H1 (cell line): ENCODE measurements around the gene HTRA1. TPM values are rescaled to one million over a fixed set of nuclear protein-coding genes. Genes with fewer than 3 reads are reported as not detected.

ENCODE experiments used
- CTCF ChIA-PET: fragments of 300-600 bp; sonication (Branson Sonifier 250); formaldehyde crosslinking; loops from one replicate; lab custom pipeline; 2021; ENCODE audit not compliant: partially characterized antibody; lab: Charles Lee
- POLR2A ChIA-PET: fragments of 300-600 bp; sonication (Branson Sonifier 250); formaldehyde crosslinking; loops from one replicate; lab custom pipeline; 2021; ENCODE audit warnings: inconsistent platforms; ENCODE audit not compliant: partially characterized antibody; lab: Charles Lee
- DNase-seq, 2 experiments: peaks; one replicate each; pipeline versions ENCODE4 v3.0.0 to v3.0.0-alpha.2; 2010 to 2022; ENCODE audit warnings: low spot score in 2 of 2, low read depth in 1 of 2, mixed read lengths in 1 of 2
- FAIRE-seq: peaks from 2 replicates; lab custom pipeline; 2011; peaks lifted over from hg19 to GRCh38; lab: Jason Lieb, UNC
- H2AFZ ChIP-seq: 2 replicates; pipeline ENCODE4 v1.8.1; 2012; ENCODE audit warnings: low read length, inconsistent platforms
- H2AK5ac ChIP-seq: 2 replicates; pipeline ENCODE4 v1.6.1; 2013; ENCODE audit warnings: low read depth, low read length
- H2BK120ac ChIP-seq: replicated peaks from 2 replicates; pipeline ENCODE3; 2013; ENCODE audit warnings: low read depth, low read length, inconsistent platforms
- H2BK12ac ChIP-seq: 2 replicates; pipeline ENCODE4 v1.6.1; 2013; ENCODE audit warnings: low read depth, low read length
- H2BK15ac ChIP-seq: 2 replicates; pipeline ENCODE4 v1.6.1; 2013; ENCODE audit warnings: low read length
- H2BK20ac ChIP-seq: 2 replicates; pipeline ENCODE4 v1.6.1; 2013; ENCODE audit warnings: low read length
- H2BK5ac ChIP-seq: 2 replicates; pipeline ENCODE4 v1.6.1; 2013; ENCODE audit warnings: low read depth, low read length
- H3K14ac ChIP-seq: 2 replicates; pipeline ENCODE4 v1.6.1; 2013; ENCODE audit warnings: inconsistent platforms; ENCODE audit not compliant: insufficient read length
- H3K18ac ChIP-seq: 2 replicates; pipeline ENCODE4 v1.6.1; 2013; ENCODE audit warnings: low read length; ENCODE audit errors: extremely low read depth
- H3K23ac ChIP-seq: 2 replicates; pipeline ENCODE4 v1.6.1; 2013; ENCODE audit warnings: inconsistent platforms; ENCODE audit not compliant: insufficient read length
- H3K23me2 ChIP-seq: 2 replicates; pipeline ENCODE4 v1.6.1; 2013; ENCODE audit warnings: low read depth, low read length
- H3K27ac ChIP-seq: 2 replicates; pipeline ENCODE4 v1.6.1; 2011; ENCODE audit warnings: low read depth, low read length, inconsistent platforms
- H3K27me3 ChIP-seq, 4 experiments: replicated peaks in 1 of 4; 1 replicate in 1 of 4; 2 replicates in 3 of 4; pipeline versions ENCODE4 v1.6.1 to v1.8.1; 2011 to 2013; ENCODE audit warnings: low read length in 3 of 4, mild to moderate bottlenecking in 3 of 4, inconsistent platforms in 2 of 4, mixed read lengths in 2 of 4, moderate library complexity in 1 of 4; ENCODE audit not compliant: control insufficient read depth in 3 of 4, insufficient read depth in 3 of 4; ENCODE audit errors: extremely low read depth in 1 of 4
- H3K36me3 ChIP-seq, 4 experiments: 2 replicates each; pipeline versions ENCODE4 v1.6.1 to v1.8.1; 2011 to 2013; ENCODE audit warnings: mild to moderate bottlenecking in 4 of 4, low read length in 3 of 4, moderate library complexity in 2 of 4, control low read depth in 1 of 4, inconsistent platforms in 1 of 4; ENCODE audit not compliant: insufficient read depth in 4 of 4, control insufficient read depth in 2 of 4
- H3K4ac ChIP-seq: replicated peaks from 2 replicates; pipeline ENCODE3; 2013; ENCODE audit warnings: low read length, low read depth, mixed read lengths, inconsistent platforms; ENCODE audit not compliant: insufficient read length
- H3K4me1 ChIP-seq, 4 experiments: replicated peaks in 1 of 4; 1 replicate in 1 of 4; 2 replicates in 3 of 4; pipeline versions ENCODE4 v1.6.1 to v1.8.1; 2011 to 2013; ENCODE audit warnings: low read length in 3 of 4, inconsistent platforms in 2 of 4, mixed read lengths in 1 of 4; ENCODE audit not compliant: insufficient read depth in 4 of 4, control insufficient read depth in 3 of 4
- H3K4me2 ChIP-seq, 2 experiments: 2 replicates each; pipeline versions ENCODE4 v1.6.1 to v1.8.1; 2011 to 2013; ENCODE audit warnings: low read depth in 2 of 2, low read length in 2 of 2, control low read depth in 1 of 2, inconsistent platforms in 1 of 2, mild to moderate bottlenecking in 1 of 2; ENCODE audit not compliant: insufficient read depth in 1 of 2
- H3K4me3 ChIP-seq, 4 experiments: fragments of 200-600, 300-600 bp in 1 of 4; sonication (generic), shearing (Covaris generic), sonication (Bioruptor Twin) in 1 of 4; 2 replicates each; pipeline versions ENCODE4 v1.5.1 to v1.8.1; 2011 to 2016; ENCODE audit warnings: low read length in 4 of 4, low read depth in 3 of 4, control low read depth in 2 of 4, inconsistent platforms in 2 of 4, mild to moderate bottlenecking in 2 of 4, mixed read lengths in 1 of 4, moderate library complexity in 1 of 4; ENCODE audit not compliant: insufficient read depth in 2 of 4; ENCODE audit errors: extremely low read depth in 1 of 4
- H3K56ac ChIP-seq: replicated peaks from 2 replicates; pipeline ENCODE3; 2013; ENCODE audit warnings: low read depth, mild to moderate bottlenecking, mixed read lengths, low read length, inconsistent platforms; ENCODE audit not compliant: insufficient read length
- H3K79me1 ChIP-seq: 2 replicates; pipeline ENCODE4 v1.6.1; 2013; ENCODE audit warnings: low read depth, low read length, control low read depth
- H3K79me2 ChIP-seq, 2 experiments: 2 replicates each; pipeline versions ENCODE4 v1.6.1 to v1.8.1; 2012 to 2013; ENCODE audit warnings: low read length in 2 of 2, mild to moderate bottlenecking in 2 of 2, inconsistent platforms in 1 of 2; ENCODE audit not compliant: insufficient read depth in 2 of 2, control insufficient read depth in 1 of 2
- H3K9ac ChIP-seq, 4 experiments: replicated peaks in 1 of 4; 1 replicate in 1 of 4; 2 replicates in 3 of 4; pipeline versions ENCODE4 v1.6.1 to v1.8.1; 2011 to 2013; ENCODE audit warnings: low read depth in 3 of 4, low read length in 3 of 4, control low read depth in 2 of 4, mild to moderate bottlenecking in 2 of 4, moderate library complexity in 2 of 4, inconsistent platforms in 1 of 4; ENCODE audit errors: extremely low read depth in 1 of 4
- H3K9me3 ChIP-seq, 2 experiments: 2 replicates each; pipeline versions ENCODE4 v1.6.1 to v1.8.1; 2012 to 2013; ENCODE audit warnings: mild to moderate bottlenecking in 2 of 2, moderate library complexity in 2 of 2, control low read depth in 1 of 2, inconsistent platforms in 1 of 2, low read depth in 1 of 2, low read length in 1 of 2, mixed read lengths in 1 of 2; ENCODE audit not compliant: insufficient read depth in 2 of 2
- H4K20me1 ChIP-seq, 2 experiments: replicated peaks in 1 of 2; 2 replicates each; pipeline versions ENCODE3 to v1.8.1; 2011 to 2013; ENCODE audit warnings: inconsistent platforms in 2 of 2, low read length in 2 of 2, mild to moderate bottlenecking in 1 of 2; ENCODE audit not compliant: insufficient read depth in 2 of 2, control insufficient read depth in 1 of 2
- H4K5ac ChIP-seq: 2 replicates; pipeline ENCODE4 v1.6.1; 2013; ENCODE audit warnings: low read length, low read depth, mixed read lengths, inconsistent platforms; ENCODE audit not compliant: insufficient read length
- H4K8ac ChIP-seq: 2 replicates; pipeline ENCODE4 v1.8.0; 2013; ENCODE audit warnings: mild to moderate bottlenecking, moderate library complexity, low read length, inconsistent platforms; ENCODE audit not compliant: insufficient read depth; ENCODE audit errors: extremely low read depth
- H4K91ac ChIP-seq: replicated peaks from 2 replicates; pipeline ENCODE3; 2013; ENCODE audit warnings: low read length, mixed read lengths, inconsistent platforms; ENCODE audit not compliant: insufficient read length
- EP300 ChIP-seq, 2 experiments: IDR thresholded peaks; 1 replicate in 1 of 2; 2 replicates in 1 of 2; pipeline ENCODE4 v1.6.1; 2011 to 2012; ENCODE audit warnings: low read depth in 2 of 2, low read length in 2 of 2, mild to moderate bottlenecking in 2 of 2, borderline replicate concordance in 1 of 2, inconsistent platforms in 1 of 2, moderate library complexity in 1 of 2
- WGBS, 2 experiments: shearing (Covaris generic) in 1 of 2; methylation state at CpG; one replicate each; pipeline versions ENCODE4 v1.1.6 to v1.1.7; 2013 to 2015; ENCODE audit warnings: low lambda C conversion rate in 2 of 2, mixed read lengths in 2 of 2, inconsistent platforms in 1 of 2, low coverage in 1 of 2, missing lambda C conversion rate in 1 of 2; ENCODE audit not compliant: insufficient replicate concordance in 2 of 2, insufficient coverage in 1 of 2, insufficient read length in 1 of 2; ENCODE audit errors: extremely low coverage in 1 of 2, missing lambda C conversion rate in 1 of 2; 5-methylcytosine and 5-hydroxymethylcytosine counted together
- polyA plus RNA-seq, 7 experiments: library from polyadenylated mRNA; depleted of rRNA in 3 of 7; stranded (reverse) in 5 of 7; unstranded in 2 of 7; fragments of >200 nt in 5 of 7; fragments of 200-250 nt in 2 of 7; gene quantifications; 1 replicate in 5 of 7; 2 replicates in 1 of 7; 4 replicates in 1 of 7; pipeline versions ENCODE4 v1.2.1 to v1.2.3, GENCODE V29; 2011 to 2013; ENCODE audit warnings: missing spikeins in 2 of 7, mixed read lengths in 2 of 7
- total RNA-seq: library from RNA; stranded (reverse); fragmentation: NEBNext Ultra II Directional; extraction: Animal tissue kit (Norgen Biotek cat#: 25700); gene quantifications from 2 replicates; pipeline ENCODE4 v1.2.1, GENCODE V29; 2021

Gene HTRA1
- total and polyA plus RNA-seq, 2 of the 8 experiments (the other 6 are each of a cell fraction or from before 2014, with no cell fraction given) = 15.8 to 20.1 TPM

- H3K14ac ChIP-seq = no peak overlapping the region
- no peaks in the 10 kb centered on the region for H3K79me2 ChIP-seq
- no peak overlapping the region for H3K4me2 ChIP-seq
- CTCF ChIA-PET = interaction anchor here (1.0 to 2.7 kb wide), 3 partner anchors 19 to 58 kb away, joined by 3 to 6 read pairs (median 3); no protein-coding TSS in a partner anchor
- no peak overlapping the region for H4K8ac ChIP-seq
- H4K91ac ChIP-seq = no peak overlapping the region
- H3K4me3 ChIP-seq = no peak overlapping the region
- no peaks in the 10 kb centered on the region; a peak in 1 of 7 replicates for H3K4me1 ChIP-seq
- FAIRE-seq = no peak
- no peak overlapping the region for H4K5ac ChIP-seq
- no peak overlapping the region for H2BK15ac ChIP-seq
- 86% methylated on average over 10 of the region's 11 CpGs; no CpG with 5 or more reads in 1 of the 2 experiments for WGBS, 2 experiments
- no peak overlapping the region for H2BK120ac ChIP-seq
- H2AFZ ChIP-seq = no peak overlapping the region
- POLR2A ChIA-PET = no interaction called here
- no peaks in the 10 kb centered on the region for H3K36me3 ChIP-seq
- H3K27ac ChIP-seq = no peak overlapping the region
- H3K9ac ChIP-seq = no peak overlapping the region
- H2BK12ac ChIP-seq = no peak overlapping the region
- H3K56ac ChIP-seq = no peak overlapping the region
- no peak for TF ChIP-seq EP300 (IDR thresholded peaks at IDR 0.05; ENCODE audit: borderline replicate concordance in 1 of 2, low read depth in 2 of 2, low read length in 2 of 2)
- no peaks in the 10 kb centered on the region for H3K27me3 ChIP-seq
- no peaks in the 10 kb centered on the region for H3K23me2 ChIP-seq
- H3K4ac ChIP-seq = no peak overlapping the region
- no peak for DNase-seq
- no peak overlapping the region for H2BK5ac ChIP-seq
- no peaks in the 10 kb centered on the region for H3K79me1 ChIP-seq
- H3K23ac ChIP-seq = no peak overlapping the region
- H2BK20ac ChIP-seq = no peak overlapping the region
- H2AK5ac ChIP-seq = no peak overlapping the region
- no peaks in the 10 kb centered on the region for H4K20me1 ChIP-seq
- no peak overlapping the region for H3K18ac ChIP-seq
- no peaks in the 10 kb centered on the region for H3K9me3 ChIP-seq
Measured at GRCh38 chr10:122509323-122509722, 48.0 kb downstream of the HTRA1 start.
